Epithelial cell of proximal tubule (primary cell): ENCODE data around the gene SDK2. TPM values are rescaled to one million over a fixed set of nuclear protein-coding genes. Genes with fewer than 3 reads are reported as not detected.

ENCODE experiments used
- DNase-seq: peaks from one replicate; pipeline ENCODE4 v3.0.0-alpha.2; 2011; ENCODE audit warnings: low read depth
- H3K4me3 ChIP-seq: 2 replicates; pipeline ENCODE4 v1.5.1; 2011; ENCODE audit warnings: low read depth, mild to moderate bottlenecking, low read length
- CTCF ChIP-seq: conservative IDR thresholded peaks from 2 replicates; pipeline ENCODE4 v1.5.1; 2012; ENCODE audit warnings: low read depth, mild to moderate bottlenecking, low read length
- total RNA-seq: library from RNA; depleted of rRNA; stranded (reverse); fragments of >200 nt; gene quantifications from 2 replicates; pipeline ENCODE4 v1.2.3, GENCODE V29; 2015

The SDK2 gene
- total RNA-seq, 1 donor from 2014 or later = 0.12 TPM

DNA sequence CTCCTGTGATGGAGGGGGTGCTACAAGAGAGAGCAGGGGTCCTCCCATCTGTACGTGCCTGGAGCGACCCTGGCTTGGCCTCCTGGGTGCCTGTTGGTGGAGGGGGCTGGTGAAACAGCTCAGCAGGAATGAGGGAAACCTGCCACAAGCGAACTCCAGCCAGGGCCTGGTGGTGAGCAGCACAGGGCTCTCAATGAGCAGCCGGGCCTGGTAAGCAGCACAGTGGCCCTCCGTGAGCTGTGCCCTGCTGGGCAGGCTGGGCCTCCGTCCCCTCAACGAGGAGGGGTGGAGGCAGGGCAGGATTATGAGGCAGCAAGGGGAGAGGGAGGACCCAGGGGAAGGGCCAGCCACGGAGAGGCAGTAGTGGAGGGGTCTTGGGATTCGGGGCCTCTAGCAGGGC, 101.9 kb downstream of the SDK2 start:
- no peak overlapping the region for H3K4me3 ChIP-seq
- TF ChIP-seq CTCF = no peak
- DNase-seq = no peak

GRCh38 chr17:73541561-73541981, 102.7 kb downstream of the SDK2 start:
- no peak overlapping the region for H3K4me3 ChIP-seq
- DNase-seq = no peak
- no peak for TF ChIP-seq CTCF

DNA sequence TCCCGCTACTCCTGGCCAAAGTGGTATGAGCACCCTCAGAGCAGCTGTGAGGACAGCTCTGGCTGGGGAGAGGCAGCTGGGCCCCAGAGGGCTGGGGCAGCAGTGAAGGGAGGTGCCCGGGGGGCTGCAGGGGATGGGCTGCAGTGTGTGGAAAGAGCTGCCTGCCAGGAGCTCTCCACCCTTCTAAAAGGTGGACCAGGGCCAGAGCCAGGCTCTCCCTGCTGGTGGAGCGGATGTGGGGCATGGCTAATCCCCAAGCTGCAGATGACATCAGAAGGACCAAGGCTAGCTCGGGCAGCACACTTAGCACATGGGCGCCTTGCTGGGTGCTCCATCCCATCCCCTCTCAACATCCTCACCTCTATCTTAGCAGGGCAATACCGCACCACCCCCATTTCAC, 103.1 kb downstream of the SDK2 start:
- H3K4me3 ChIP-seq = no peak overlapping the region
- DNase-seq = no peak
- TF ChIP-seq CTCF = no peak

- TF ChIP-seq CTCF = no peak
- DNase-seq = no peak
- no peak overlapping the region for H3K4me3 ChIP-seq
Observed at GRCh38 chr17:73539166-73539565, 105.1 kb downstream of the SDK2 start.

DNA sequence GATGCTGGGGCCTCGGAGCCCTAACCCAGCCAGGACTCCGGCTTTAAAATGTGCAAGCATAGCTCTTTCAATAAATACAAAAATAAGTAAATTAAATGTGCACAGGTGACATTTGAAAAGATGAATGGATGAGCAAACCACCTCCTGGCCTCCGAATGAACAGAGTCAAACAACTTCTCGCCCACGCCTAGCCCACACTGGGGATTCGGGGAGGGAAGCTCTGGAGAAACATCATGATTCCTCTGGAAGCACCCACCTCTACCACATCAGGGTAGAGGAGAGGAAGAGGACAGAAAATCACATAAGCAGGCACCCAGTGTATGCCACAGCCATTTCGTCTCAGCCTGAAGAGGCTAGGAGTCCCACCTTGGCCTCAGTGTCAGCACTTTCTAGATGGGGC, 105.8 kb downstream of the SDK2 start:
- no peak for DNase-seq
- TF ChIP-seq CTCF = no peak
- no peak overlapping the region for H3K4me3 ChIP-seq

DNA sequence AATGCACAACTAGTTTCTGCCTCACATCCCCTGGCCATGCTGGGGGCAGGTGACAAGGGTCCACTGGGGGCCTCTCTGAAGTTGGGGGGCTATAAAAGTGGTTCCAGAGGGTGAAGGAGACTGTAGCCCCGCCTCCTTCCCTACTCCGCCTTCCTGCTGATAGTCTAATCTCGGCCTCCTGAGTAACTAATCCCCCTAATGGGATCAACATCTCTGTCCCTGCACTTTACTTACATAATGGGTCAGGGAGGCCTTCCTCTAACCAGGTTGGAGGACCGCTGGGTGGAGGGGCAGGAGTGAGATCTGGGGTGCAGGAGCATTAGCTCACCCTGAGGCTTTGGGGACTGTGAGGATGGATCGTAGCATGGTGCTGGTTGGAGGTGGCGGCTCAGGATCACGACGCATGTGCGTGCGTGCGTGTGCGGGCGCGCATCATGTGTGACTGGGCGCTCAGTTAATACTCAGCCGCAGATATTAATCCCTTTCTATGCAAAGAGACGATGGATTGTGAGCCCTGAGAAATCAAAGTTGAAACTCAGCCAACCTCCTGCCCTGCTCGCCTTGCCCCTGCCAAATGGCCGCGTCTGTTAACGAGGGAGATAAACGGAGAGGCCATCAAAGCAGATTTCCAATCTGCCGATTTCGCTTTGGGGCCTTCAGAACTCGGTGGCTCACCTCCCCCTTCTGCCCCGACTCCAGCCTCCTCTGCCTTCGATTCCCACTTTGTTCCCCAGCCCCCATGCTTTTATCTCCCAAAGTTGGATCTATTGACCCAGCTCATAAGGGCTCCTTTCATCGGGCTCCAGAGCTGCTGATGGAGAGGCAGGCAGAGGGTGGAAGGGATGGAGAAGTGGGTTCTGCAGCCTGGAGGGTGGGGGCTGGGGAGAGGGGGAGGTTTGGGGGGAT, 107.3 kb downstream of the SDK2 start:
- no peak for DNase-seq
- H3K4me3 ChIP-seq = no peak overlapping the region
- TF ChIP-seq CTCF = no peak

GRCh38 chr17:73535746-73536145, 108.5 kb downstream of the SDK2 start:
- DNase-seq = no peak
- no peak for TF ChIP-seq CTCF

More at GRCh38 chr17:73535746-73536145, 108.5 kb downstream of the SDK2 start:
- H3K4me3 ChIP-seq = no peak overlapping the region
